Embryonic facial prominence (tissue), 1 donor: ENCODE measurements around the gene RIOX2.

ENCODE experiments used
- DNase-seq: peaks from one replicate; pipeline ENCODE4 v3.0.0-alpha.2; 2016; ENCODE audit errors: extremely low spot score

Gene RIOX2

DNA sequence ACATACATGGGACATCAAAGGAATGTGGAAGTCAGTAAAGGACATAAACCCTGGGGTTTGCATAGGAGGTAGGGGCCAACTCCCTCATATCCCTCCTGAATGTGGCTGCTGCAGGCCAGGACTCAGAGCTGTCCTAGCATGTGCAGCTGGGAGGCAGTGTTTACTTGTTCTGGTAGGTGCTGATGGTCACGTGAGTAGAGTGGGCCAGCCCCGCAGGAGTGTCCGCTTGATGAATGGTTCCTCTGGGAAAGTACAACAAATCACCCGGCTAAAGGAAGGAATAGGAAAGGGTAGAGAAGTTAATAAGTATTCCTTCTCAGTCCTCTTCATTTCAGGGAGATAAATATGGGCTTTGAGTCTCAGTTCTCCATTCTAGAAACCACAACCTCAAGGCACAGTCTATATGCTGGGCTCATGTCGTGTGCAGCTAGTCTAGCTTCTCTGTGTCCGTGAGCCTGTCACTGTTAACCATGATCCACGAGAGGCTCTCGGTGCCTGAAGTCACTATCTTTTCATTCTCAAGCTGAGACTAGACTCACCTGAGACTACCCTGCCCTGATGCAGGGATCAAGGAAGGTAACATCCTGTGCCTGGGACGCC, 17.9 kb downstream of the RIOX2 start:
- DNase-seq, result no peak

GRCh38 chr3:97952872-97953271, 19.4 kb downstream of the RIOX2 start:
- no peak for DNase-seq

DNA sequence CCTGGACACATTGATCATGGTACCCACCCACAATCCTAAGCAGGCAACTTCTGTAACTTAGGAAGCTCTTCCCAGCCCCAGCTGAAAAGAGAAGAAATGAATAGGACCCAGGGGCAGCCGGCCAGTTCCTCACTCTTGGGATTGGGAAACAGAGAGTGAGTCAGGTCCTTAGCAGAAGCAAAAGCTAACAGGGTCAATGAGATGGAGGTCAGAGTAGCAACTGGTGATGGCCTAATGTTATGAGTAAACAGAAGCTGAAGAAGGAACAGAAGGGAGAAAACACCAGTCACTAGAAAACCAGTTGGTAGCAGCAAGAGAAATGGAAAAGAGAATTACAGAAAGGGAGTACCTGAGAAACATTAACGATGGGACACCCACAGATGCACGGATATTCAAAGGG, 20.0 kb downstream of the RIOX2 start:
- no peak for DNase-seq

- no peak for DNase-seq
Measured at GRCh38 chr3:97950360-97950759, 21.9 kb downstream of the RIOX2 start.

GRCh38 chr3:97949743-97950142, 22.5 kb downstream of the RIOX2 start:
- no peak for DNase-seq

DNA sequence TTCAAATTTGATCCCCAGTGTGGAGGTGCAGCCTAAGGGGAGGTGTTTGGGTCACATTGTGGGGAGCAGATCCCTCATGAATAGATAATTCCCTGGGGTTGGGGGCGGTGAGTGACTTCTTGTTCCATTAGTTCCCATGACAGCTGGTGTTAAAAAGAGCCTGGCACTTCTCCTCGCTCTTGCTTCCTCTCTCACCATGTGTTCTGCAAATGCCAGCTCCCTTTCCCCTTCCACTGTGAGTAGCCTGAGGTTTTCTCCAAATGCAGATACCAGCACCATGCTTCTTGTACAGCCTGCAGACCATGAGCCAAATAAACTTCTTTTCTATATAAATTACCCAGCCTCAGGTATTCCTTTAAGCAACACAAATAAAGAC, 23.1 kb downstream of the RIOX2 start:
- DNase-seq, result no peak

GRCh38 chr3:97948351-97949109, 23.7 kb downstream of the RIOX2 start:
- no peak for DNase-seq

- DNase-seq, result no peak
Measured at GRCh38 chr3:97942801-97943546, 29.3 kb downstream of the RIOX2 start.

DNA sequence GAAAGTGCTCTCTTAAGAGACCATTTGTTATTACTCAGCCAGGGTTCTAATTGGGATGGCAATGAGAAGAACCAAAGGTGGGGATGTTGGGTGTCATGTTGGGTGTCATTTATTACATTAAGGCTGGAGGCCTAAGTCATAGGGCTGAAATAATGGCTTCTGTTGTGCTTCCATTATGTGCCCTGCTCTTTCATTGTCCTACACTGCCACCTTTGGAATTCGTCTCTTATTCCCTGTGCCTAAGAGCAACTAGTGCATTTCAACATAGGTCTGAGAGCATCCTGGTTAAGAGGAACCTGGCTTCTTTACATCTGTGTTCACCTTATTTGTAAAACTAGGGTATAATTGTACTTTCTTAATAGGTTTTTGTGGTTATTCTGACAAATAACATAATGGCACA, 32.2 kb downstream of the RIOX2 start:
- no peak for DNase-seq

DNA sequence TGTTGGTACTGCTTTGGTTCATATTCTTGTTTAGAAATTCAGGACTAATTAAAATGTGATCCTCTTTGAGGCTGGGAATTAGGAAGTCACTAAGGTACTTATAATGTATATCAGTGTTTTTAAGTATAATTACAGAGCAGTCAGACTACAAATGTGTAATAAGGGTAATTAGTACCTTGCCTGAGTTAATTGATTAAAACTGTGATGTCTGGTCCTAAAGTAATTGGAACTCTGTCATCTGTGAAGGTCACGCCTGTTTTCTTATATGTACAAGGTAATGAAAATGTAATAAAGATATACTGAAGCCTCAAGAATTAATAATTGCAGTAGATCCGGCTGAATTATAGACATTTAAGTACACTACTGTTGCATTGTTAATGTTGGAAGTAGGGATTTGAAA, 32.8 kb downstream of the RIOX2 start:
- DNase-seq, result no peak

DNA sequence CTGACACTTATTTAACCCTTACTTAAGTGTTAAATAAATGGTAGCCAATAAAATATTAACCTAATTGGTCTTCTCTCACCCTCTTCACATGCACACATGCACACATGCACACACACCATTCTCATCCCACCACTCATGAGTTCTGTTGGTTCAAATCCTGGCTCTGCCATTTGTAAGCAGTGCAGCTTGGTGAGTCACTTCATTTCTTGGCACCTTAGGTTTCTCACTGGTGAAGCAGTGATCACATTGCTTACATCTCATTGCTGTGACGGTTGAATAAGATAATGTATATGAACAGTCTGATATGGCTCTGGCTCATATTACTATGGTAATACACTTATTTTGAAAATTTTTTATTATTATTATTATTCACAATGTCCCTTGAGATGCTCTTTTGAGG, 33.8 kb downstream of the RIOX2 start:
- DNase-seq, result no peak

DNA sequence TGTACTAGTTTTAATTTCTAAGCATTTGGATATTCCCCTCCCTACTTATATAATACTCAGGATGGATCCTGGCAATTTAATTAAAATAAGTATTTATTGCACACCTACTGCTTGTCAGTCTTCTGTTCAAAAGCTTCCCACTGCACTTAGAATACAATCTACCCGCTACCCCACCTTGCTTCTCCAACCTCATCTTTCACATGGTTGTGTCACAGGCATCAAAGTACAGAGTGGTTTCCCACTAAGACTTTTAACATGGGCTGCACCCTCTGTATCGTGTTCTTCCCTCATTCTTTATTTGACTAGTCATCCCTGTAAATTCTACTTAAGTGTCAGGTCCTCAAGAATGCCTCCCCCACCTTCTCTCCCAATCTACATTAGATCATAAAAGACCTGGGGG, 35.0 kb downstream of the RIOX2 start:
- DNase-seq, result no peak

GRCh38 chr3:97935842-97936241, 36.4 kb downstream of the RIOX2 start:
- no peak for DNase-seq

DNA sequence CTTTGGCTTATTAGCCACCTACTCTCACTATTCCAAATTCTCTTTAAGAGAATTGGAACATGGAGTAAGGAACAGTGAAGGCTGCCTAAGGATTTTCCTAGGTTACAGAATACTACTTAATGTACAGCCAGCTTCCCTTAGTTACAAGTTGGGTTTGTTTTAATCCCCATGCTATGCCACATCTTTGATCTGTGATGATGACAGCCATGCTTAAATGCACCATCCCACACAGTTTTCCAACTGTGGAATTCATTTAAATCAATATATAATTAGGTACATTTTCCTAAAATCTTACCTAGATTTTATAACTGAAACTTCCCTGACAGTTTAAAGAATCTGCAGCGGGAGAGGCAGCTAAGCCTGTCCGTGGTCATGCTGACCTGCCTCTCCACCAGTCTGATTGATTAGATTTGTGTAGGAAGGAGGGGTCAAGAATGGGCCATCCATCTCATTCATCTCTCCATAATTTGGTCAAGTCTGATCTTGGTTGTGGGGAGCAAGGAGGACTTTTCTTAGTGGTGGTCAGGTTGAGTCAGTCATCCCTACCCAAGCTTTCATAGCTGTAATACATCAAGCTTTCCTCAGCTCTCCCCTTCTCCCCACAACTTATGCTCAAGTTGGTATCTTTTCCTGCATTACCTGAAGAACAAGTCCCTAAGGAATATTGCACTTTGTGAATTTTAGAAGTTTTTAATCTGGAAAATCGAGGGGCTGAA, 37.1 kb downstream of the RIOX2 start:
- no peak for DNase-seq

GRCh38 chr3:97932387-97932801, 39.8 kb downstream of the RIOX2 start:
- DNase-seq, result no peak

DNA sequence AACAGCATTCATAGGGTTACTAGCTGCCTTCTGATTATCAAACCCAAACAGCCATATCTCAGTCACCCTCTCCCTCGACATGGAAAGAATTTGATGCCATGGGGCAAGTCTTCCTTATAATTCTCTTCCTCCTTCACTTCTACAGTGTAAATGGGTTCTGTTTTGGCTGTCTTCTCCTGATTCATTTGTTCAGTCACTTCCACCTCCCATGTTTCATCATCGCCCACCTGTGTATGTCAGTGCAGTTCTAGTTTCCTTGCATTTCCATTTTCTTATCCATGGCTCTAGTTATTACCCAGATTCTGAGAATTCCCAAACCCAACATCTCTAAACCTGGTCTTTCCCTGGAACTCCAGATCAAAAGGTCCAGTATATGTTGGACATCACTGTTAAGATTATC, 41.0 kb downstream of the RIOX2 start:
- DNase-seq, result no peak

GRCh38 chr3:97930018-97930417, 42.2 kb downstream of the RIOX2 start:
- no peak for DNase-seq

DNA sequence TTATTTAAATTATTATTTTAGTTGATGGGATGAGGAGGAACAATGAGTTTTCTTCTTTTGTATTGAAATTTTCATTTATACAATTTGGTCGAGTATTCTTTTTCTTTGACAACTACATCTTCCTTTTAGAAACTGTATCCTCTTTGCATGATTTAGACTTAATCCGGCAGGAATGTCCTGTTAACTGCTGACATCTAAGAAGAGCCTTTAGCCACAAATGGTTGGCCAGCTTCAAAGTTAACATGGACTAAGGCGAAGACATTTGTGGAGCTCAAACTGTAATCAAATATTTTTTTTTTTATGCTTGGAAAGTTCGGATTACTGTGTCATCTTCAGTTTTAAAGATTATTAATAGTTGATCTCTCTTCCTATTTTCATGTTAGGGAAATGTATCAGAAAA, 43.2 kb downstream of the RIOX2 start:
- DNase-seq, result no peak

- no peak for DNase-seq
Measured at GRCh38 chr3:97927704-97928103, 44.5 kb downstream of the RIOX2 start.

DNA sequence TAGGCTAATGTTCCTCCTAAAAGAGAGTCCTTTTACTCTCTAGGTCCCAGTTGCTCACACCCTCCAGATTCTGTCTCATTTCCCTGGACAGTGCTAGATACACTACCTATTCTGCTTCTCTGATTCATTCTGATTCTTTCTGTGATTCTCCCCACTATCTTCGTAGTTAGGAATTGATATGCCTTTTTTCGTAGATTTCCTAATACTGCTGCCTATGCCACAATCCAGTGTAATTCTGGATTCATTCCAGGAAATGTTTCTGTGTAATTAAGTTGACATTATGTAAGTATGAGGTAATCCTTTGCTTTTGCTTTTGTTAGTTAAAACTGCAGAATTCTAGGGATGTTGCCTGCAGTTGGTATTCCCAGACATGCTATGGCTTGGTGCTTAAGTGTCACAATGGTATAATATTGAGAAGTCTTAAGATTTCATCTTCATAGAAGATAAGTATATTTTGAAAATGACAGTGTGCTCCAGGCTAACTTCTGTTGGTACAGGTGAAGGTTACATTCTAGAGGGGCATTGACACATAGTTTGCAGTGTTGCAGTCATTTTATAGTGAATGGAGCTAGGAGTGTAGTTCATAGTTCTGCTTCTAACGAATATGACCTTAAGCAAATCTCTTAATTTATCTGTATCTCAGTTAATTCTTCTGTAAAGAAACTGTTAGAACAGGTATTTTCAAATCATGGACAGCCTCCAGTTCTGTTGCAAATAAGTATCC, 54.3 kb downstream of the RIOX2 start:
- no peak for DNase-seq

DNA sequence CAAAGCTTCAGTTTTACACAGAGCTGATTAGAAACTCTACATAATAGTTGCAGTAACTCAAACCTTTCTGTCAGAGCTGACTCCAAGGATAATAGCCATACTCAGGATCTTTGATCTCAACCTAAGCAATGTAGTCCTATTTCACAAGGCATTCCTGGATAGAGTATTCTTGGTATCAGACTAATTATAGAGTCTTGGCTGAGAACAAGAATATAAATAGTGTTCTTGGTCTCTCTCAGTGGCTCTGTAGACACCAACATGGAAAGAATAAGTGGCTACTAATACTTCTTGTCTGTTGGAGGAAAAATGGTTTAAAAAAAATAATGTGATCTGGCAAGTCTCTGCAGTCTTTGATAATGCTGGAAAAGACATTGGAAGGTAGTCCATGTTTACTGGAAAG, 55.7 kb downstream of the RIOX2 start:
- DNase-seq, result no peak

DNA sequence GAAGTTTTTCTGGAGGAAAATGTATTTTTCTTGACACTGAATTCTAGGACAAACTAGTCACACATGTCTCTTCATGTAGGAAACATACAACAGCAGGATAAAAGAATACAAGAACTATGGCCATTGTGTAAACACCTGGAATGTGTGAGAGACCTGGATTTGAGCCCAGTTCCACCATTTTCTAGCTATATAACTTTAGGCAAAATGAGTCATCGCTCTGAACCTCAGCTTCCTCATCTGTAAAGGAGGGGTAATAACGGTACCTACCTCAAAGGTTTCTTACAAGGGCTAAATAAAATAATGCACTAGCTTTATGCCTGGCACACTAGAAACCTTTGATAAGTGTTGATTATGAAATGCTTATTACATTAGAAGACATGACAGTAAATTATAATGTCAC, 57.8 kb downstream of the RIOX2 start:
- DNase-seq, result no peak
